ENCODE data around the gene TRAPPC12. TPM values are rescaled to one million over a fixed set of nuclear protein-coding genes. Genes with fewer than 3 reads are reported as not detected.

TRAPPC12 gene
- total RNA-seq, 1 experiment from 2014 or later = 72.8 TPM

DNA sequence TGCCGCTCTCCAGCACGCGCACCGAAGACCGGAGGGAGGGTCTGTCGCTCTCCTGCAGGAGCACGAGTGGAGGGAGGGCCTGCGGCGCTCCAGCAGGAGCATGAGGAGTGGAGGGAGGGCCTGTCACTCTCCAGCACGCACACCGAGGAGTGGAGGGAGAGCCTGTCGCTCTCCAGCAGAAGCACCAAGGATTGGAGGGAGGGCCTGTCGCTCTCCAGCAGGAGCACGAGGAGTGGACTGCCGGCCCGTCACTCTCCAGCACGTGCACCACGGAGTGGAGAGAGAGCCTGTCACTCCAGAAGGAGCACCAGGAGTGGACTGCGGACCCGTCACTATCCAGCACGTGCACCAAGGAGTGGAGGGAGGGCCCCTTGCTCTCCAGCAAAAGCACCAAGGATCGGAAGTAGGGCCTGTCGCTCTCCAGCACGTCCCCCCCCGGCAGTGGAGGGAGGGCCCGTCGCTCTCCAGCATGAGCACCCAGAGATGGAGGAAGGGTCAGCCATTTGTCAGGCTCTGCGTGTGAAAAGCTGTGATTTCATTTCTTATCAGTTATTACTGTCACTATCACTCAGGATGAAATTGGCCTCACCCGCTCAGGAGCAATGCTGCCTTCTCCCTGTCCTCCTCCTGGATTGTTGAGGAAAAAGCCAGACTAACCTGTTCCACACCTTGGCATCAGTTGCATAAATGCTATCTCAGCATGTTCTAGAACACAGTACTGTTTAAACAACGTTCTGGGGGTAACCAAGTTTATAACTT lies 103.9 kb downstream of the TRAPPC12 start (continued):
- TF ChIP-seq, protein P1, sequence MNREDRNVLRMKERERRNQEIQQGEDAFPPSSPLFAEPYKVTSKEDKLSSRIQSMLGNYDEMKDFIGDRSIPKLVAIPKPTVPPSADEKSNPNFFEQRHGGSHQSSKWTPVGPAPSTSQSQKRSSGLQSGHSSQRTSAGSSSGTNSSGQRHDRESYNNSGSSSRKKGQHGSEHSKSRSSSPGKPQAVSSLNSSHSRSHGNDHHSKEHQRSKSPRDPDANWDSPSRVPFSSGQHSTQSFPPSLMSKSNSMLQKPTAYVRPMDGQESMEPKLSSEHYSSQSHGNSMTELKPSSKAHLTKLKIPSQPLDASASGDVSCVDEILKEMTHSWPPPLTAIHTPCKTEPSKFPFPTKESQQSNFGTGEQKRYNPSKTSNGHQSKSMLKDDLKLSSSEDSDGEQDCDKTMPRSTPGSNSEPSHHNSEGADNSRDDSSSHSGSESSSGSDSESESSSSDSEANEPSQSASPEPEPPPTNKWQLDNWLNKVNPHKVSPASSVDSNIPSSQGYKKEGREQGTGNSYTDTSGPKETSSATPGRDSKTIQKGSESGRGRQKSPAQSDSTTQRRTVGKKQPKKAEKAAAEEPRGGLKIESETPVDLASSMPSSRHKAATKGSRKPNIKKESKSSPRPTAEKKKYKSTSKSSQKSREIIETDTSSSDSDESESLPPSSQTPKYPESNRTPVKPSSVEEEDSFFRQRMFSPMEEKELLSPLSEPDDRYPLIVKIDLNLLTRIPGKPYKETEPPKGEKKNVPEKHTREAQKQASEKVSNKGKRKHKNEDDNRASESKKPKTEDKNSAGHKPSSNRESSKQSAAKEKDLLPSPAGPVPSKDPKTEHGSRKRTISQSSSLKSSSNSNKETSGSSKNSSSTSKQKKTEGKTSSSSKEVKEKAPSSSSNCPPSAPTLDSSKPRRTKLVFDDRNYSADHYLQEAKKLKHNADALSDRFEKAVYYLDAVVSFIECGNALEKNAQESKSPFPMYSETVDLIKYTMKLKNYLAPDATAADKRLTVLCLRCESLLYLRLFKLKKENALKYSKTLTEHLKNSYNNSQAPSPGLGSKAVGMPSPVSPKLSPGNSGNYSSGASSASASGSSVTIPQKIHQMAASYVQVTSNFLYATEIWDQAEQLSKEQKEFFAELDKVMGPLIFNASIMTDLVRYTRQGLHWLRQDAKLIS (CRISPR knock-in tag; IDR thresholded peaks at IDR 0.05; ENCODE audit: borderline replicate concordance) = no peak
- TF ChIP-seq, protein P2, sequence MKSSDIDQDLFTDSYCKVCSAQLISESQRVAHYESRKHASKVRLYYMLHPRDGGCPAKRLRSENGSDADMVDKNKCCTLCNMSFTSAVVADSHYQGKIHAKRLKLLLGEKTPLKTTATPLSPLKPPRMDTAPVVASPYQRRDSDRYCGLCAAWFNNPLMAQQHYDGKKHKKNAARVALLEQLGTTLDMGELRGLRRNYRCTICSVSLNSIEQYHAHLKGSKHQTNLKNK (CRISPR knock-in tag; IDR thresholded peaks at IDR 0.05) = no peak
- TF ChIP-seq FOXP4 (CRISPR knock-in tag; IDR thresholded peaks at IDR 0.05) (no peak), RORB (CRISPR knock-in tag; IDR thresholded peaks at IDR 0.05) (no peak)

GRCh38 chr2:3483986-3484960 lies 104.8 kb downstream of the TRAPPC12 start:
- Mint-ChIP-seq H3K4me1 (0 out of 2 replicates have a peak, but pooled peaks cover 2% of the 10 kb centered on the region), H3K4me3 (no peak overlapping the region), H3K9me3 (peaks cover 5% of the 10 kb centered on the region), H3K36me3 (peaks cover 20% of the 10 kb centered on the region), H3K27ac (no peak overlapping the region), H3K27me3 (ENCODE audit: low read depth) (peaks cover 6% of the 10 kb centered on the region)
- TF ChIP-seq NR2C2 (CRISPR knock-in tag; IDR thresholded peaks at IDR 0.05) (no peak), HMGA2 (CRISPR knock-in tag; IDR thresholded peaks at IDR 0.05) (no peak), KAT7 (CRISPR knock-in tag; IDR thresholded peaks at IDR 0.05; ENCODE audit: borderline replicate concordance) (no peak)
- TF ChIP-seq, protein P3, sequence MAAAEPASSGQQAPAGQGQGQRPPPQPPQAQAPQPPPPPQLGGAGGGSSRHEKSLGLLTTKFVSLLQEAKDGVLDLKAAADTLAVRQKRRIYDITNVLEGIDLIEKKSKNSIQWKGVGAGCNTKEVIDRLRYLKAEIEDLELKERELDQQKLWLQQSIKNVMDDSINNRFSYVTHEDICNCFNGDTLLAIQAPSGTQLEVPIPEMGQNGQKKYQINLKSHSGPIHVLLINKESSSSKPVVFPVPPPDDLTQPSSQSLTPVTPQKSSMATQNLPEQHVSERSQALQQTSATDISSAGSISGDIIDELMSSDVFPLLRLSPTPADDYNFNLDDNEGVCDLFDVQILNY (CRISPR knock-in tag; IDR thresholded peaks at IDR 0.05) = no peak
- TF ChIP-seq, protein P4, sequence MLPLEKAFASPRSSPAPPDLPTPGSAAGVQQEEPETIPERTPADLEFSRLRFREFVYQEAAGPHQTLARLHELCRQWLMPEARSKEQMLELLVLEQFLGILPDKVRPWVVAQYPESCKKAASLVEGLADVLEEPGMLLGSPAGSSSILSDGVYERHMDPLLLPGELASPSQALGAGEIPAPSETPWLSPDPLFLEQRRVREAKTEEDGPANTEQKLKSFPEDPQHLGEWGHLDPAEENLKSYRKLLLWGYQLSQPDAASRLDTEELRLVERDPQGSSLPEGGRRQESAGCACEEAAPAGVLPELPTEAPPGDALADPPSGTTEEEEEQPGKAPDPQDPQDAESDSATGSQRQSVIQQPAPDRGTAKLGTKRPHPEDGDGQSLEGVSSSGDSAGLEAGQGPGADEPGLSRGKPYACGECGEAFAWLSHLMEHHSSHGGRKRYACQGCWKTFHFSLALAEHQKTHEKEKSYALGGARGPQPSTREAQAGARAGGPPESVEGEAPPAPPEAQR (CRISPR knock-in tag; IDR thresholded peaks at IDR 0.05) = no peak
- DNase-seq (ENCODE audit: low spot score) (no peak), ATAC-seq (no peak)
- POLR2A ChIA-PET = no interaction called here
- CTCF ChIA-PET = no interaction called here

- Mint-ChIP-seq H3K36me3 (peaks cover 14% of the 10 kb centered on the region), H3K27me3 (ENCODE audit: low read depth) (peaks cover 6% of the 10 kb centered on the region), H3K27ac (no peak overlapping the region), H3K4me3 (no peak overlapping the region), H3K4me1 (0 out of 2 replicates have a peak, but pooled peaks cover 2% of the 10 kb centered on the region), H3K9me3 (peaks cover 5% of the 10 kb centered on the region)
- POLR2A ChIA-PET = no interaction called here
- no peak for ATAC-seq
- DNase-seq (ENCODE audit: low spot score) = no peak
- CTCF ChIA-PET = no interaction called here
- no peak for TF ChIP-seq TEAD1 (CRISPR knock-in tag; IDR thresholded peaks at IDR 0.05)
- no peak for TF ChIP-seq SP1 (CRISPR knock-in tag; conservative IDR thresholded peaks at IDR 0.05)
- TF ChIP-seq, protein P4 (CRISPR knock-in tag; IDR thresholded peaks at IDR 0.05) = no peak
- no peak for TF ChIP-seq USF2 (CRISPR knock-in tag; IDR thresholded peaks at IDR 0.05)
- no peak for TF ChIP-seq ATF1 (CRISPR knock-in tag; IDR thresholded peaks at IDR 0.05)
- no peak for TF ChIP-seq TP53 (CRISPR knock-in tag; IDR thresholded peaks at IDR 0.05)
- no peak for TF ChIP-seq JAZF1 (CRISPR knock-in tag; IDR thresholded peaks at IDR 0.05)
- no peak for TF ChIP-seq E2F1 (CRISPR knock-in tag; IDR thresholded peaks at IDR 0.05)
Measured at GRCh38 chr2:3485166-3485565, 105.7 kb downstream of the TRAPPC12 start.
